Mesodermal cell (in vitro differentiated cells): Measurements from ENCODE around the gene PRR33.

Experiments
- H3K27ac ChIP-seq: 2 replicates; pipeline ENCODE4 v1.7.0; 2013; ENCODE audit warnings: mild to moderate bottlenecking, low read depth, low read length, moderate library complexity; ENCODE audit not compliant: severe bottlenecking
- H3K36me3 ChIP-seq: 2 replicates; pipeline ENCODE4 v1.7.1; 2013; ENCODE audit warnings: mild to moderate bottlenecking, low read length, moderate library complexity; ENCODE audit not compliant: control insufficient read depth, insufficient read depth
- H3K4me1 ChIP-seq: one replicate; pipeline ENCODE4 v1.7.1; 2013; ENCODE audit warnings: mild to moderate bottlenecking, low read length; ENCODE audit not compliant: insufficient read depth, control insufficient read depth, poor library complexity, severe bottlenecking
- H3K4me3 ChIP-seq: 2 replicates; pipeline ENCODE4 v1.7.0; 2013; ENCODE audit warnings: low read length, control low read depth, mild to moderate bottlenecking; ENCODE audit not compliant: insufficient read depth, poor library complexity, severe bottlenecking; ENCODE audit errors: extremely low read depth
- H3K9me3 ChIP-seq: 2 replicates; pipeline ENCODE4 v1.7.1; 2013; ENCODE audit warnings: mild to moderate bottlenecking, low read length, moderate library complexity; ENCODE audit not compliant: control insufficient read depth
- WGBS, 2 experiments: methylation state at CpG; one replicate each; pipeline ENCODE4 v1.1.5; 2013; ENCODE audit warnings: missing lambda C conversion rate in 2 of 2; ENCODE audit not compliant: insufficient coverage in 2 of 2; 5-methylcytosine and 5-hydroxymethylcytosine counted together

The PRR33 gene

GRCh38 chr11:1871531-1871930 is 20.2 kb downstream of the PRR33 start:
- WGBS, 2 experiments, result 89 to 95% methylated on average over 8 to 11 of the region's 15 CpGs
- no peaks in the 10 kb centered on the region for H3K36me3 ChIP-seq
- no peak overlapping the region for H3K4me3 ChIP-seq
- H3K4me1 ChIP-seq, result peaks cover 23% of the 10 kb centered on the region
- no peak overlapping the region for H3K27ac ChIP-seq
- H3K9me3 ChIP-seq, result no peaks in the 10 kb centered on the region

- no peak overlapping the region for H3K27ac ChIP-seq
These were observed 20.8 kb downstream of the PRR33 start for GRCh38 chr11:1870721-1871466.

DNA sequence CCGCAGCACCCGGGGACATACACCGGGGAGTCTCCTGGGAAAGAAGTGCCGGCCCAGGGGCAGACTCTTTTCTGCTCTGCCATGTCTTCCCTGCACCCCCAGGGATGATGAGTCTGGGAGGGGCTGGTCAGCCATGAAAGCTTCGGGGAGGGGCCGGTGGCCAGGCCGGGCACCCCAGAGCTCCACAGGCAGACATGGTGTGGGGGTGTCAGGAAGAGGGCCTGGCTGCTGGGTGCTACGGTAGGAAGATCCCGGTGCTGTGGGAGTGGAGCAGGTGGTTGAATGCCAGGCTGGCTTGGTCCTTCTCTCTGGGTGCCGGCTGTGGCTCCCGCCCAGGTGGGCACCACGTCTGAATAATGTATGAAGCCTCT is 21.4 kb downstream of the PRR33 start:
- H3K36me3 ChIP-seq, result no peaks in the 10 kb centered on the region
- 88 to 91% methylated on average over 9 to 11 of the region's 12 CpGs for WGBS, 2 experiments
- H3K4me3 ChIP-seq, result no peak overlapping the region
- H3K4me1 ChIP-seq, result peaks cover 12% of the 10 kb centered on the region
- H3K9me3 ChIP-seq, result no peaks in the 10 kb centered on the region
- no peak overlapping the region for H3K27ac ChIP-seq

More at GRCh38 chr11:1870721-1871466, 20.8 kb downstream of the PRR33 start:
- WGBS, 2 experiments, result 62 to 71% methylated on average over 45 to 50 of the region's 50 CpGs
- Histone ChIP-seq H3K9me3 (no peaks in the 10 kb centered on the region), H3K4me3 (no peak overlapping the region), H3K36me3 (no peaks in the 10 kb centered on the region), H3K4me1 (peaks cover 17% of the 10 kb centered on the region)

- WGBS, 2 experiments, result 82 to 86% methylated on average over 28 to 32 of the region's 34 CpGs
- no peaks in the 10 kb centered on the region for H3K36me3 ChIP-seq
These were observed 22.0 kb downstream of the PRR33 start for GRCh38 chr11:1869427-1870325.

DNA sequence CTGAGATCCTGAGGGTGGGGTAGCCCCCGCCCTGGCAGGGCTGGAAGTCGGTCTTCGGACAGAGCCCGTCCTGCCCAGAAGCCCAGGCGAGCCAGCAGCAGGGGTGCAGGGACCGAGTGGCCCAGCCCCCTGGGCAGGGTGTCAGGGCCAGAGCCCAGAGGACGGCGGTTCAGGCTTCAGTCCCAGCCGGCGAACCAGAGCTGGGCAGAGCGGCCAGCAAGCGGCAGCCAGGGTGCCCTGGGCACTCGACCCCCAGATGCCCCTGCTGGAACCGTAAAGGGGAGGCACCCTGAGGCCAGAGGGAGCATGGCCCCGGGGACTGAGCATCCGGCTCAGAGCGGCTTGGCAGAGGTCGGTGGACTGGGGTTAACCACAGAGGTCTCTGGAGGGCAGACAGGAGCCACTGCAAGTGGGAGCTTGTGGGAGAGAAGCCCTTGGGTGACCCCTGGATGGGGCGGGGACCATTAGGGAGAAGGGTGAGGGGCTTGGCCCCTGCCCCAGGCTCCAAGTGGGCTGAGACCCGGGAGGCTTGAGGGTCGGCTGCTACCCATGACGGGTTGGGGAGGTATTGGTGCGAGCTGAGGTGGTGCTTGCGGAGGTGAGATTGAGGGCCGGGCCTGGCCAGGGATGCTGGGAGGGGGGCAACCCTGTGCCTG is 22.9 kb downstream of the PRR33 start:
- Histone ChIP-seq H3K4me1 (peaks cover 19% of the 10 kb centered on the region), H3K9me3 (no peaks in the 10 kb centered on the region), H3K36me3 (no peaks in the 10 kb centered on the region), H3K4me3 (no peak overlapping the region), H3K27ac (no peak overlapping the region)
- 90 to 91% methylated on average over 21 to 25 of the region's 25 CpGs for WGBS, 2 experiments

More at GRCh38 chr11:1869427-1870325, 22.0 kb downstream of the PRR33 start:
- Histone ChIP-seq H3K9me3 (no peaks in the 10 kb centered on the region), H3K27ac (no peak overlapping the region), H3K4me3 (no peak overlapping the region), H3K4me1 (peaks cover 12% of the 10 kb centered on the region)

DNA sequence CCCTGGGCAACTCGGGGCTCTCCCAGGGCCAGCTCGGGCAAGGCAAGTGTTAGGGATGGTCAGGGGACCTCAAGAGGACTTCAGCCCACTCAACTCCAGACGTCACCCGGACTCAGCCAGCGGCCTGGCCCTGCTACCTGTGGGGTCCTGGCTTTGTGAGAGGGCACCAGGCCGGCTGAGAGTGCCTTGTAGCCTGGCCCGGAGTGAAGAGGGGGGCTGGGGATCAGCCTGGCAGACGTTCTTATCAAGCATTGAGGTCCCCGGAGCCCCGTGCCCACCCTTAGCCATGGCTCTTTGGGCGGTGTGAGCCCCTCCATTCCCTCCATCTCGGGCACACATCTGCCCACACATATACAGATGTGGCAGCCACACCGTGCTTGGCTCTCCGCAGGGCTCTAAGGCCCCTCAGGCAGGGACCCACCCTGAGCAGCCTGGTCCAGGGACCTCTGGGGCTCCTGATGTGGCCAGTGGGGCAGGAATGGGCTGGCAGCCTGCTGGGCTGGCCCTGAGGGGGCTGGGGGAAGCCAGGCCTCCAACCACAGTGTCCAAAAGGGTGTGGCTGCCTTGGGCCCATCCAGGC is 23.5 kb downstream of the PRR33 start:
- Histone ChIP-seq H3K36me3 (no peaks in the 10 kb centered on the region), H3K4me3 (no peak overlapping the region), H3K9me3 (no peaks in the 10 kb centered on the region), H3K4me1 (peaks cover 20% of the 10 kb centered on the region), H3K27ac (no peak overlapping the region)
- WGBS, 2 experiments, result 89 to 96% methylated on average over 10 to 12 of the region's 14 CpGs

DNA sequence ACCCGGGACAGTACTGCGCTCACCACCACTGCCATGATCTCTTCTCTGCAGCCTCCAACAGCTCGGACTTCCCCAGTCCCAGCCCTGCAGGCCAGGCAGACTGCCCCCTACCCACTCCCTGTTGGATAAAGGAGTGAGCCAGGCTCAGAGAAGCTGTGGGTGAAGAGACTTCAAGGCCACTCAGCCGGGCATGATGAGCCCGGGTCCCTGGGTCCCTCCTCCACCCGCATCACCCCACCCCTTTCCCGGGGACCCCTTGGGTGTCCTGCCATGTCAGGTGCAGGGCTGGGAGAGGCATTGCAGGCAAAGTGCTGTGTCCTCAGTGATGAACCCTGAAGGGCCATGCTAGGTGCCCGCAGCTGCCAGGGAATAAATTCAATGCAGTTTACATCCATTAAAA is 24.3 kb downstream of the PRR33 start:
- no peaks in the 10 kb centered on the region for H3K9me3 ChIP-seq
- WGBS, 2 experiments, result 87 to 93% methylated on average over 3 to 7 of the region's 8 CpGs
- H3K36me3 ChIP-seq, result no peaks in the 10 kb centered on the region
- no peak overlapping the region for H3K27ac ChIP-seq
- no peak overlapping the region for H3K4me3 ChIP-seq
- H3K4me1 ChIP-seq, result peaks cover 26% of the 10 kb centered on the region

DNA sequence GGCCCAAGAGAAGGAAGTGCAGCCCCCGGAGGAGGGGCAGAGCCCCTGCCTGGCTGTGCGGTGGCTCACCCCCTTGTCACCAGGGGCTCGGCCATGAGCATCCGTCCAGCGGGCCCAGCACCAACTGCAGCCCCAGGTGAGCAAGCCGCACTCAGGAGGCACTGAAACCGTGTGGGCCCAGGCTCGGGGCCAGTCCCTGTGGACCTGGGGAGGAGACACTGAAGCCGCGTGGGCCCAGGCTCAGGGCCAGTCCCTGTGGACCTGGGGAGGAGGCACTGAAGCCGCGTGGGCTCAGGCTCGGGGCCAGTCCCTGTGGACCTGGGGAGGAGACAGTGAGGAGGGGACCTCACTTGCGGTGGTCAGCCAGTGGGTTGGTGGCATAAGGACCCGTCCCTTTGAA is 24.9 kb downstream of the PRR33 start:
- 90 to 98% methylated on average over 8 to 10 of the region's 15 CpGs for WGBS, 2 experiments

GRCh38 chr11:1866226-1866625 is 25.5 kb downstream of the PRR33 start:
- no peaks in the 10 kb centered on the region for H3K36me3 ChIP-seq
- no peak overlapping the region for H3K4me3 ChIP-seq
- H3K27ac ChIP-seq, result no peak overlapping the region
- peaks cover 26% of the 10 kb centered on the region for H3K4me1 ChIP-seq
- H3K9me3 ChIP-seq, result no peaks in the 10 kb centered on the region
- WGBS, 2 experiments, result 92 to 95% methylated on average over 6 to 8 of the region's 8 CpGs

More for the DNA sequence above, 24.9 kb downstream of the PRR33 start:
- Histone ChIP-seq H3K27ac (no peak overlapping the region), H3K36me3 (no peaks in the 10 kb centered on the region), H3K4me3 (no peak overlapping the region), H3K4me1 (peaks cover 26% of the 10 kb centered on the region), H3K9me3 (no peaks in the 10 kb centered on the region)
